ENCODE results near the gene TRPM2. TPM values are rescaled to one million over a fixed set of nuclear protein-coding genes. Genes with fewer than 3 reads are reported as not detected.
A peak's percentile ranks its signal among the peaks of the same experiment; 100 is the strongest.

Gene TRPM2
- total and polyA plus RNA-seq, 2 of the 8 experiments (the other 6 are each of a cell fraction or from before 2014, with no cell fraction given) = 0.27 to 0.28 TPM

DNA sequence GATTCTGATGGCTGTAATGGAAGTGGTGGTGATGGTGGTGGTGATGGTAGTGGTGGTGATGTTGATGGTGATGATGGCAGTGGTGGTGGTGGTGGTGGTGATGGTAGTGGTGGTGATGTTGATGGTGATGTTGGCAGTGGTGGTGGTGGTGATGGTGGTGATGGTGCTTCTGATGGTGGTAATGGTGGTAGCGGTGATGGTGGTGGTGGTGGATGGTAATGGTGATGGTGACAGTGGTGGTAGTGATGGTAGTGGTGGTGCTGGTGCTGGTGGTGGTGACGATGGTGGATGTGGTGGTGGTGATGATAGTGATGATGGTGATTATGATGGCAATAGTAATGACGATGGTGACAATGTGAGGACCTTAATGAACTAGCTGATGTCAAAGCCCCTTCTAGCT lies 66.3 kb downstream of the TRPM2 start:
- no peak overlapping the region for H2BK20ac ChIP-seq (ENCODE audit: low read length)
- no peak overlapping the region for H4K91ac ChIP-seq (replicated peaks; ENCODE audit: insufficient read length, low read length)
- no peak overlapping the region for H3K9ac ChIP-seq (replicated peaks in 1 of 4; ENCODE audit: extremely low read depth in 1 of 4, low read depth in 3 of 4, low read length in 3 of 4)
- peaks cover 21 to 36% of the 10 kb centered on the region in 2 experiments for H3K9me3 ChIP-seq (ENCODE audit: insufficient read depth in 2 of 2, low read depth in 1 of 2, low read length in 1 of 2)
- H3K4me2 ChIP-seq (ENCODE audit: insufficient read depth in 1 of 2, low read depth in 2 of 2, low read length in 2 of 2) = no peak overlapping the region
- H3K56ac ChIP-seq (replicated peaks; ENCODE audit: insufficient read length, low read depth, low read length) = peak overlapping the region; percentile 95
- H2BK12ac ChIP-seq (ENCODE audit: low read depth, low read length) = no peak overlapping the region
- DNase-seq (ENCODE audit: low read depth in 1 of 2, low spot score in 2 of 2) (no peak), FAIRE-seq (no peak)
- H3K27me3 ChIP-seq (replicated peaks in 1 of 4; ENCODE audit: control insufficient read depth in 3 of 4, extremely low read depth in 1 of 4, insufficient read depth in 3 of 4, low read length in 3 of 4) = no peaks in the 10 kb centered on the region
- H3K79me1 ChIP-seq (ENCODE audit: low read depth, low read length) = no peaks in the 10 kb centered on the region
- ChIA-PET CTCF (ENCODE audit: partially characterized antibody) (no interaction called here), POLR2A (ENCODE audit: partially characterized antibody) (no interaction called here)
- peaks cover 10% of the 10 kb centered on the region; the same call in 1 of the 2 replicates for H3K23me2 ChIP-seq (ENCODE audit: low read depth, low read length)
- H2BK5ac ChIP-seq (ENCODE audit: low read depth, low read length) = 0 out of 2 replicates have a peak overlapping the region, but pooled peaks have one; percentile 12
- no peak overlapping the region for H2AFZ ChIP-seq (ENCODE audit: low read length)
- H3K79me2 ChIP-seq (ENCODE audit: control insufficient read depth in 1 of 2, insufficient read depth in 2 of 2, low read length in 2 of 2) = no peaks in the 10 kb centered on the region
- no peak for TF ChIP-seq FOSL1 (IDR thresholded peaks at IDR 0.05; ENCODE audit: insufficient read depth, low read depth, low read length)
- no peak overlapping the region for H3K4me3 ChIP-seq (ENCODE audit: extremely low read depth in 1 of 4, insufficient read depth in 2 of 4, low read depth in 3 of 4, low read length in 4 of 4)
- no peak overlapping the region for H4K8ac ChIP-seq (ENCODE audit: extremely low read depth, insufficient read depth, low read length)
- H3K23ac ChIP-seq (ENCODE audit: insufficient read length) = no peak overlapping the region
- H2BK120ac ChIP-seq (replicated peaks; ENCODE audit: low read depth, low read length) = no peak overlapping the region
- H3K18ac ChIP-seq (ENCODE audit: extremely low read depth, low read length) = no peak overlapping the region
- H3K27ac ChIP-seq (ENCODE audit: low read depth, low read length) = no peak overlapping the region
- no peaks in the 10 kb centered on the region for H3K36me3 ChIP-seq (ENCODE audit: control insufficient read depth in 2 of 4, insufficient read depth in 4 of 4, low read length in 3 of 4)
- no peak overlapping the region for H3K14ac ChIP-seq (ENCODE audit: insufficient read length)
- no peak overlapping the region for H4K5ac ChIP-seq (ENCODE audit: insufficient read length, low read depth, low read length)
- H2BK15ac ChIP-seq (ENCODE audit: low read length) = peak overlapping the region; percentile 83; the same call in 1 of the 2 replicates
- peaks cover 0 to 6% of the 10 kb centered on the region in 2 experiments for H4K20me1 ChIP-seq (replicated peaks in 1 of 2; ENCODE audit: control insufficient read depth in 1 of 2, insufficient read depth in 2 of 2, low read length in 2 of 2)
- no peak overlapping the region for H2AK5ac ChIP-seq (ENCODE audit: low read depth, low read length)
- no peak overlapping the region for H3K4ac ChIP-seq (replicated peaks; ENCODE audit: insufficient read length, low read depth, low read length)
- 89% methylated on average over 3 of the region's 3 CpGs; no CpG with 5 or more reads in 1 of the 2 experiments for WGBS, 2 experiments (ENCODE audit: extremely low coverage in 1 of 2, insufficient coverage in 1 of 2, insufficient read length in 1 of 2, insufficient replicate concordance in 2 of 2, low coverage in 1 of 2, low lambda C conversion rate in 2 of 2, missing lambda C conversion rate in 1 of 2)
- no peaks in the 10 kb centered on the region for H3K4me1 ChIP-seq (replicated peaks in 1 of 4; ENCODE audit: control insufficient read depth in 3 of 4, insufficient read depth in 4 of 4, low read length in 3 of 4)

All from H1 (cell line).